Gastrocnemius medialis (tissue), 4 donors: Measurements from ENCODE around the gene DHCR24. TPM values are rescaled to one million over a fixed set of nuclear protein-coding genes. Genes with fewer than 3 reads are reported as not detected.

Experiments used
- ATAC-seq, 2 donors: fragments of 150-250 bp; one replicate each; pipeline ENCODE4 v1.9.1; 2016
- DNase-seq, 2 donors: peaks; one replicate each; pipeline ENCODE4 v3.0.0-alpha.2; 2019
- H3K27ac ChIP-seq, 4 donors: fragments of 200-600 bp; sonication (generic); 1 replicate in 1 of 4; 2 replicates in 3 of 4; pipeline ENCODE4 v1.5.1; 2016 to 2018; ENCODE audit warnings: mild to moderate bottlenecking in 2 of 4, moderate library complexity in 1 of 4
- H3K27me3 ChIP-seq, 3 donors: fragments of 200-600 bp; sonication (generic) in 2 of 3; 1 replicate in 1 of 3; 2 replicates in 2 of 3; pipeline versions ENCODE4 v1.5.1 to v1.6.0; 2016 to 2019; ENCODE audit warnings: mild to moderate bottlenecking in 1 of 3, moderate library complexity in 1 of 3
- H3K36me3 ChIP-seq, 2 donors: fragments of 200-600 bp; sonication (generic) in 1 of 2; one replicate each; pipeline ENCODE4 v1.5.1; 2017 to 2018
- H3K4me1 ChIP-seq, 2 donors: fragments of 200-600 bp; sonication (generic) in 1 of 2; one replicate each; pipeline ENCODE4 v1.5.1; 2016 to 2017; ENCODE audit warnings: mild to moderate bottlenecking in 2 of 2
- H3K4me3 ChIP-seq, 4 donors: fragments of 200-600 bp; sonication (generic) in 3 of 4; 1 replicate in 1 of 4; 2 replicates in 3 of 4; pipeline ENCODE4 v1.5.1; 2016 to 2019; ENCODE audit warnings: mild to moderate bottlenecking in 2 of 4
- H3K9me3 ChIP-seq, 3 donors: fragments of 200-600 bp; sonication (generic) in 2 of 3; 1 replicate in 1 of 3; 2 replicates in 2 of 3; pipeline ENCODE4 v1.5.1; 2016 to 2019
- CTCF ChIP-seq, 5 experiments: fragments of 450-650 bp in 3 of 5; fragments of 200-600 bp in 2 of 5; sonication (generic) in 2 of 5; IDR thresholded peaks in 4 of 5; conservative IDR thresholded peaks in 1 of 5; 1 replicate in 4 of 5; 2 replicates in 1 of 5; pipeline ENCODE4 v1.5.1; 2016 to 2019; ENCODE audit warnings: antibody characterized with exemption in 5 of 5, mild to moderate bottlenecking in 3 of 5, moderate library complexity in 3 of 5
- POLR2A ChIP-seq, 2 donors: fragments of 450-650 bp; IDR thresholded peaks; one replicate each; pipeline ENCODE4 v1.6.1; 2017; ENCODE audit warnings: antibody characterized with exemption in 2 of 2, mild to moderate bottlenecking in 2 of 2, moderate library complexity in 2 of 2
- in situ Hi-C, 4 donors: fragments of 200-750 bp; cut with MboI; loops; one replicate each; pipeline versions ENCODE4 v1.15.0 to v1.8.0; 2017; ENCODE audit warnings: low sequenced_read_pairs in 4 of 4
- intact Hi-C: fragments of 100-400 bp; cut with DNase I; formaldehyde crosslinking; loops from one replicate; pipeline ENCODE4 v1.15.1; 2023; ENCODE audit warnings: low total_unique reads
- total RNA-seq, 4 donors: library from RNA; depleted of rRNA; stranded (reverse); fragments of >200 nt; gene quantifications; one replicate each; pipeline versions ENCODE4 v1.1.0 to v1.2.3, GENCODE V29; 2016

Gene DHCR24
- total RNA-seq, 4 donors from 2014 or later: 155 to 362 (median 207) TPM

GRCh38 chr1:54851936-54852524, 35.0 kb downstream of the DHCR24 start:
- intact Hi-C loops: no loop called here
- in situ Hi-C loops: no loop called here
- Histone ChIP-seq H3K27ac (no peak overlapping the region), H3K4me1 (peaks cover 8 to 10% of the 10 kb centered on the region in 2 donors), H3K4me3 (no peak overlapping the region), H3K27me3 (no peaks in the 10 kb centered on the region), H3K9me3 (no peaks in the 10 kb centered on the region), H3K36me3 (peaks cover 0 to 42% of the 10 kb centered on the region in 2 donors)
- ATAC-seq: no peak
- TF ChIP-seq CTCF (IDR thresholded peaks at IDR 0.05 in 4 of 5, conservative IDR thresholded peaks at IDR 0.05 in 1 of 5): no peak
- no peak for TF ChIP-seq POLR2A (IDR thresholded peaks at IDR 0.05)
- DNase-seq: no peak

GRCh38 chr1:54851406-54851805, 35.6 kb downstream of the DHCR24 start:
- intact Hi-C loops: no loop called here
- Histone ChIP-seq H3K4me3 (no peak overlapping the region), H3K27me3 (no peaks in the 10 kb centered on the region), H3K36me3 (peaks cover 0 to 42% of the 10 kb centered on the region in 2 donors), H3K27ac (no peak overlapping the region), H3K4me1 (peaks cover 4 to 5% of the 10 kb centered on the region in 2 donors), H3K9me3 (no peaks in the 10 kb centered on the region)
- DNase-seq (no peak), ATAC-seq (no peak)
- in situ Hi-C loops: no loop called here
- TF ChIP-seq CTCF (IDR thresholded peaks at IDR 0.05 in 4 of 5, conservative IDR thresholded peaks at IDR 0.05 in 1 of 5) (no peak), POLR2A (IDR thresholded peaks at IDR 0.05) (no peak)

GRCh38 chr1:54850737-54851136, 36.3 kb downstream of the DHCR24 start:
- DNase-seq: peak in 1 of 2 donors; percentile 27
- Histone ChIP-seq H3K9me3 (no peaks in the 10 kb centered on the region), H3K36me3 (peaks cover 0 to 42% of the 10 kb centered on the region in 2 donors), H3K4me3 (no peak overlapping the region), H3K27ac (no peak overlapping the region), H3K4me1 (peaks cover 0 to under 1% of the 10 kb centered on the region in 2 donors), H3K27me3 (no peaks in the 10 kb centered on the region)
- intact Hi-C loops: no loop called here
- TF ChIP-seq POLR2A (IDR thresholded peaks at IDR 0.05) (no peak), CTCF (IDR thresholded peaks at IDR 0.05 in 4 of 5, conservative IDR thresholded peaks at IDR 0.05 in 1 of 5) (no peak)
- peak in 1 of 2 donors; percentile 48 for ATAC-seq
- in situ Hi-C loops: no loop called here

- Histone ChIP-seq H3K36me3 (peaks cover 0 to 42% of the 10 kb centered on the region in 2 donors), H3K4me3 (no peak overlapping the region), H3K27ac (no peak overlapping the region), H3K4me1 (no peaks in the 10 kb centered on the region), H3K9me3 (no peaks in the 10 kb centered on the region), H3K27me3 (no peaks in the 10 kb centered on the region)
- ATAC-seq: no peak
- DNase-seq: no peak
- in situ Hi-C loops (no loop called here), intact Hi-C loops (no loop called here)
- TF ChIP-seq CTCF (IDR thresholded peaks at IDR 0.05 in 4 of 5, conservative IDR thresholded peaks at IDR 0.05 in 1 of 5) (no peak), POLR2A (IDR thresholded peaks at IDR 0.05) (no peak)
These were observed 36.8 kb downstream of the DHCR24 start for GRCh38 chr1:54850069-54850730.
